ENCODE measurements around the gene IGBP1.
"Not testable (repeated sequence)": the region's sequence is repeated elsewhere in the genome, so short reads cannot be mapped to it uniquely, and the experiment has no call there.

IGBP1 gene

GRCh38 chrX:70133303-70134115 is at the start of gene IGBP1:
Gene IGBP1, plus strand, starts transcription at chrX:70133447. Its CDS starts 501 bp downstream, at chrX:70133948.
- FAIRE-seq: peak; percentile 98

GRCh38 chrX:70084592-70085240 is 48.5 kb upstream of the IGBP1 start:
- DNase-seq (ENCODE audit: insufficient read length, low spot score): no peak
- no peak for FAIRE-seq

More at GRCh38 chrX:70133303-70134115, at the start of gene IGBP1:
- peak; percentile 52 for DNase-seq (ENCODE audit: insufficient read length, low spot score)

GRCh38 chrX:70087857-70088630 is 45.2 kb upstream of the IGBP1 start:
- FAIRE-seq (no peak), DNase-seq (ENCODE audit: insufficient read length, low spot score) (no peak)

- FAIRE-seq: no peak
These were observed 44.5 kb upstream of the IGBP1 start for GRCh38 chrX:70088751-70089150.

GRCh38 chrX:70089604-70090297 is 43.5 kb upstream of the IGBP1 start:
- no peak for FAIRE-seq
- no peak for DNase-seq (ENCODE audit: insufficient read length, low spot score)

More at GRCh38 chrX:70088751-70089150, 44.5 kb upstream of the IGBP1 start:
- DNase-seq (ENCODE audit: insufficient read length, low spot score): no peak

GRCh38 chrX:70092247-70092646 is 41.0 kb upstream of the IGBP1 start:
- no peak for FAIRE-seq
- no peak for DNase-seq (ENCODE audit: insufficient read length, low spot score)

- DNase-seq (ENCODE audit: insufficient read length, low spot score) (no peak), FAIRE-seq (peak; percentile 42)
These were observed 37.2 kb upstream of the IGBP1 start for GRCh38 chrX:70096052-70096451.

GRCh38 chrX:70105229-70105628 is 28.0 kb upstream of the IGBP1 start:
- no peak for FAIRE-seq
- no peak for DNase-seq (ENCODE audit: insufficient read length, low spot score)

- not testable (repeated sequence) for DNase-seq (ENCODE audit: insufficient read length, low spot score); FAIRE-seq
These were observed 21.7 kb upstream of the IGBP1 start for GRCh38 chrX:70111436-70112026.

- no peak for FAIRE-seq
- DNase-seq (ENCODE audit: insufficient read length, low spot score): no peak
These were observed 15.5 kb upstream of the IGBP1 start for GRCh38 chrX:70117738-70118137.

- DNase-seq (ENCODE audit: insufficient read length, low spot score); FAIRE-seq: not testable (repeated sequence)
These were observed 10.2 kb upstream of the IGBP1 start for GRCh38 chrX:70123014-70123413.

GRCh38 chrX:70124678-70125077 is 8.6 kb upstream of the IGBP1 start:
- FAIRE-seq: no peak
- no peak for DNase-seq (ENCODE audit: insufficient read length, low spot score)

GRCh38 chrX:70128071-70128470 is 5.2 kb upstream of the IGBP1 start:
- DNase-seq (ENCODE audit: insufficient read length, low spot score) (no peak), FAIRE-seq (no peak)

- DNase-seq (ENCODE audit: insufficient read length, low spot score): no peak
- FAIRE-seq: no peak
These were observed 3.4 kb upstream of the IGBP1 start for GRCh38 chrX:70129816-70130215.

GRCh38 chrX:70132224-70132623 is 1.0 kb upstream of the IGBP1 start:
- DNase-seq (ENCODE audit: insufficient read length, low spot score): no peak

GRCh38 chrX:70132877-70133302 is 357 bp upstream of the IGBP1 start:
- DNase-seq (ENCODE audit: insufficient read length, low spot score): no peak
- no peak for FAIRE-seq

More at GRCh38 chrX:70132224-70132623, 1.0 kb upstream of the IGBP1 start:
- no peak for FAIRE-seq

- DNase-seq (ENCODE audit: insufficient read length, low spot score) (no peak), FAIRE-seq (no peak)
These were observed 850 bp downstream of the IGBP1 start for GRCh38 chrX:70134116-70134477.

GRCh38 chrX:70138622-70139021 is 5.4 kb downstream of the IGBP1 start:
- FAIRE-seq (no peak), DNase-seq (ENCODE audit: insufficient read length, low spot score) (no peak)

GRCh38 chrX:70139736-70140135 is 6.5 kb downstream of the IGBP1 start:
- DNase-seq (ENCODE audit: insufficient read length, low spot score): no peak
- FAIRE-seq: no peak

GRCh38 chrX:70141373-70141772 is 8.1 kb downstream of the IGBP1 start:
- FAIRE-seq (no peak), DNase-seq (ENCODE audit: insufficient read length, low spot score) (no peak)

All from GM19239 (cell line).